Posterior cingulate gyrus (tissue), 11 donors: ENCODE measurements around the gene NOTO.
"Not testable (repeated sequence)": the region's sequence is repeated elsewhere in the genome, so short reads cannot be mapped to it uniquely, and the experiment has no call there.

Source experiments
- DNase-seq, 10 donors: peaks; one replicate each; pipeline versions ENCODE4 v3.0.0 to v3.0.0-alpha.2; 2020 to 2021; ENCODE audit warnings: mixed read lengths in 3 of 10
- intact Hi-C: fragments of 100-400 bp; cut with DNase I; formaldehyde crosslinking; loops from one replicate; pipeline ENCODE4 v1.15.1; 2023

Gene NOTO

DNA sequence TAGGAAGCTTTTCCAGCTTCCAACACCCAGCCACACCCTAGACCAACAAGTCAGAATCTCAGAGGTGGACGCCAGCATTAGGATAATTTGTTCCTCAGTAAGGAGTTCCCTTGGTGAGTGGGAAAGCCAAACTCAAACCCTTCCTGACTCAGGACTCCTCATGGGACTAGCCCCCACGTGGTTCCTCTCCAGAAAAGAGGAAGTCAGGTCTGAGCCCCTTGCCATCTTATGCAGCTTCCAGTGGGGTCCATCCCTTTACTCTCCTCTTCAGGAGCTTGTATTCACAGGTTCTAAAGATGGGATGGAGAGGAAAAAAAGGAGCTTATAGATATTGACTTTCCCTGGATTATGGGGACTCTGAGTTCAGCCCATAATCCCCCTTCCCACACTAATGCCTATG is 14.8 kb upstream of the NOTO start:
- no peak for DNase-seq
- intact Hi-C loops = no loop called here

DNA sequence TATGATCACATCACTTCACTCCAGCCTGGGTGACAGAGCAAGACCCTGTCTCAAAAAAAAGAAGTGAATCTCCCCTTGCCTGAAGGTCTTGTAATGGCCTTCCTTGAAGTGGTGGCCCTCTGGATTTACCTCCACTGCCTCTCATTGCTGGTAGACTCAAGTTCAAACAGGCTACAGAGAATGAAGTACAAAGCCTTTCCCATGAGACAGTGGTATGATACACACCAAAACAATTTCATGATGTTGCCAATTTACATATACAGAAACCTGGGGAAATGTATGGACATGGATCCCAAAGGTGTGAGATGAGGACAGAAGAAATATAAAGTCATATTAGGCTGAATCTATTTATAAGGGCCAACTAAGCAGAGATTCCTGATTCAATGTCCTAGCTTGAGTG is 4.8 kb upstream of the NOTO start:
- intact Hi-C loops = no loop called here
- DNase-seq = no peak

DNA sequence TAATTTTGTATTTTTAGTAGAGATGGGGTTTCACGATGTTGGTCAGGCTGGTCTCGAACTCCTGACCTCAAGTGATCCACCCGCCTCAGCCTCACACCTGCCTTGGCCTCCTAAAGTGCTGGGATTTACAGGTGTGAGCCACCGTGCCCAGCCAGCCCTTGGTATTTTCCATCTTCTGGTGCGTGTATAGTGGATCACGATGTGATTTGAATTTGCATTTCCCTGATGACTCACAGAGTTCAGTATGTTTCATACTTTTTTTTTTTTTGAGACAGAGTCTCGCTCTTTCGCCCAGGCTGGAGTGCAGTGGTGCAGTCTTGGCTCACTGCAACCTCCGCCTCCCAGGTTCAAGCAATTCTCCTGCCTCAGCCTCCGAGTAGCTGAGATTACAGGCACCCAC is 2.1 kb upstream of the NOTO start:
- DNase-seq, intact Hi-C loops: not testable (repeated sequence)

DNA sequence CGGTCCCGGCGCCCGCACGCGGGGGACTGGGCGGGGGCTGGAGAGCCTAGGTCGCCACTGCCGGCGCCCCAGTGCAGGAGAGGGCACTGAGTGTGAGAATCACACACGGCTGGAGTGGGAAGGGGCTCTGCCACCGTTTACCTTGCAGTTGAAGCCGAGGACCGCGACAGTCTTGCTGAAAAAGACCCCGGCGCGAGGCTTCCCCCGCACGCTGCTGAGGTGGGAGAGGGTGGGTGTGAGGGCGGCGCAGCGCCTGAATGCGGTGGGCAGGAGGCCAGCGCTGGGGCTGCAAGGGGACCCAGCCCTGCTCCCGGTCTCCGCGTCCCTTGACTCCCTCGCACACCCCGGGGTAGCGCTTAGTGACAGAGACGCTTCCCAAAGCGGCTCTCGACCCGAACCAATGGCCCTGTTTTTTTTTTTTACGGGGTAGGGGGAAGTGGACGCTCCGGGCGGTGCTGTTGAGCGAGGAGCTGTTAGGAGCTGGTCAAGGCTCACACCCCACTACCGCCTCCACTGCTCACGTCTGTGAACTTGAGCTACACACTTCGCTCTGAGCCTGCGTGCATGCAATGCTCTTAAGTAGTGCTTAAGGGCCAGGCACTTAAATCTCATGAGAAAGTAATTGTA is 794 bp downstream of the NOTO start:
- intact Hi-C loops = no loop called here
- DNase-seq = no peak

DNA sequence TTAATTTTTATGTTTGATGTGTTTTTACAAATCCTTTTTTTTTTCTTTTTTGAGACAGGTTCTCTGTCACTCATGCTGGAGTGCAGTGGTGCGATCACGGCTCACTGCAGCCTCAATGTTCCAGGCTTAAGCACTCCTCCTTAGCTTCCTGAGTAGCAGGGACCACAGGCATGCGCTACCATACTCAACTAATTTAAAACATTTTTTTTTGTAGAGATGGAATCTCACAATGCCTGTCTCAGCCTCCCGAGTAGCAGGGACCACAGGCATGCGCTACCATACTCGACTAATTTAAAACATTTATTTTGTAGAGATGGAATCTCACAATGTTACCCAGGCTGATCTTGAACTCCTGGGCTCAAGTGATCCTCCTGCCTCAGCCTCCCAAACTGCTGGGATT is 3.2 kb downstream of the NOTO start:
- intact Hi-C loops = no loop called here
- no peak for DNase-seq

DNA sequence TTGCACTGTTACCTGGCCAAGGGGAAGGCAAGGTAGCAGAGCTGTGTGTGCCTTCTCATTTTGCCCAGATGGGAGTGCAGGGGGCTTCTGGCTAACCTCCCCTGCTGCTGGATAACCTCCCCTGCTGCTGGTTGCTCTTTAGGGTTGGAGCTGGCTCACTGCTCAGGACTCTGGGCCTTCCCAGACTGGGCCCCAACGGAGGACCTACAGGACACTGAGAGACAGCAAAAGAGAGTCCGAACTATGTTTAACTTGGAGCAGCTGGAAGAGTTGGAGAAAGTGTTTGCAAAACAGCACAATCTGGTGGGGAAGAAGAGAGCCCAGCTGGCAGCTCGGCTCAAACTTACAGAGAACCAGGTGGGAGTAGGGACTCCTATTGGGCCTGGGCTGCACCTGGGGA is 5.9 kb downstream of the NOTO start:
- no peak for DNase-seq
- intact Hi-C loops = no loop called here

DNA sequence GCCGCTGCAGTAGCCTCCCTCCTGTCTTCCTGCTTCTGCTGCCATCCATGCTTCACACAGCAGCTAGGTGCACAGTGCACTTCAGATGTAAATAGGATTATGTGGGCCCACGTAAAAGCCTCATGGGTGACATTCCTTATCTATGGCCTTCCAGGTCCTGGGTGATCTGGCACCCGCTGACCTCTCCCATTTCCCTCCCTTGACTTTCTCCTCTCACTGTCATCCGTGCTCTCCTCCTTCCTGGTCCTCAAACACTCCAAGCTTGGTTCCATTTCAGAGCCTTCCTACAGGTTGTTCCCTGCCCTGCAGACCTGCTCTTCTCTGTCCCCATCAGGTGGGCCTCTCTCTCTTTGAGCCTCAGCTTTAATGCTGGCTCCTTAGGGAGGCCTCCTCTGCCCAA is 7.6 kb downstream of the NOTO start:
- intact Hi-C loops = no loop called here
- DNase-seq = no peak

DNA sequence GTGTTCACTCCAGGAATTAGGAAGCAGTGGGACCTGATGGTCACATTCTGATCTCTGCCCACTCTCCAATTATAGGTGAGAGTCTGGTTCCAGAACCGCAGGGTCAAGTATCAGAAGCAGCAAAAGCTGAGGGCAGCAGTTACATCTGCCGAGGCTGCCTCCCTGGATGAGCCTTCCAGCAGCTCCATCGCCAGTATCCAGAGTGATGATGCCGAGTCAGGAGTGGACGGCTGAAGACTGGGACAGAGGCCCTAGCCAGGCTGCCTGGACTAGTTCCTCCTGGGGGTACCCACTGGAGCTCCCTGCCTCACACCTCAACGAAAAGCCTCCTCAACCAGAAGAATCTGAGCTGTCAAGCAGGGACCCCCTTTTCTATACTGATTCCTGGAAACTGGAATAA is 8.3 kb downstream of the NOTO start:
- intact Hi-C loops = no loop called here
- no peak for DNase-seq

DNA sequence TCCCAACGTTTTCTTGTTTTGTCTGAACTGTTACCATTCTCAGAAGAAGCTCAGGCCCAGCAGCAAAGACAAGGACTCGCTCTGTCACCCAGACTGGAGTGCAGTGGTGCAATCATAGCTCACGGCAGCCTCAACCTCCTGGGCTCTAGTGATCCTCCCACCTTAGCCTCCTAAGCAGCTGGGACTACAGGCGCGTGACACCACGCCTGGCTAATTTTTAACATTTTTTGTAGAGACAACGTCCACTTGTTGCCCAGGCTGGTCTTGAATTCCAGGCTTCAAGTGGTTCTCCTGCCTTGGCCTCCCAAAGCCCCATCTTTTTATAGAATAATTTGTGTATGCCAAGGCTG is 9.7 kb downstream of the NOTO start:
- peak in 1 of 10 donors; percentile 22 for DNase-seq
- intact Hi-C loops = no loop called here

DNA sequence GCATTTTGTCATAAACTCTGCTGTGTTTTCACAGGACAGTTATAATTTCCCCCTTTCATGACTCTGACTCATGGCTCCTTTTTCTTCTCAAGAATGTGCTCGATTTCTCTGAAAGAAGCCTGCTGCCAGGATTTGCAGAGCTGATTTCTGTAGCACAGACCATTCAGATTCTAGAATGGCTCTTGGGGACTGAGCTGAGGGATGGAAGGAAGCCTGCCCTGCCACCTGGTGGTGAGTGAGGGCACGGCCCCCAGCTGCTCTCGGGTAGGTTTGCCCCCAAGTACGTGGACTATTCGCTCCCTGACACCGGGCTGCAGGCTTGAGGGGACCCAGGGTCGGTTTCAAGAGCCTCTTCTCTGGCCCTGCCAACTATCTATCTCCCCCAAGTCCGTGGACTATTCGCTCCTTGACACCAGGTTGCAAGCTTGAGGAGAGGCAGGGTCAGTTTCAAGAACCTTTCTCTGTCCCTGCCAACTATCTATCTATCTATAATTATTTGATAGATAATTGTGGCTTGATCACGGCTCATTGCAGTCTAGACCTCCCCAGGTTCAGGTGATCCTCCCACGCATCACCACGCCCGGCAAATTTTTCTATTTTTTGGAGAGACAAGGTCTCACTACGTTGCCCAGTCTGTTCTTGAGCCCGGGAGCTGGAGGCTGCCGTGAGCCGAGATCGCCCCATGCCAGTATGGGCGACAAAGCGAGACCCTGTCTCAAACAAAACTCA is 10.2 kb downstream of the NOTO start:
- intact Hi-C loops = no loop called here
- peak; percentile 36 to 95 (median 70) for DNase-seq

DNA sequence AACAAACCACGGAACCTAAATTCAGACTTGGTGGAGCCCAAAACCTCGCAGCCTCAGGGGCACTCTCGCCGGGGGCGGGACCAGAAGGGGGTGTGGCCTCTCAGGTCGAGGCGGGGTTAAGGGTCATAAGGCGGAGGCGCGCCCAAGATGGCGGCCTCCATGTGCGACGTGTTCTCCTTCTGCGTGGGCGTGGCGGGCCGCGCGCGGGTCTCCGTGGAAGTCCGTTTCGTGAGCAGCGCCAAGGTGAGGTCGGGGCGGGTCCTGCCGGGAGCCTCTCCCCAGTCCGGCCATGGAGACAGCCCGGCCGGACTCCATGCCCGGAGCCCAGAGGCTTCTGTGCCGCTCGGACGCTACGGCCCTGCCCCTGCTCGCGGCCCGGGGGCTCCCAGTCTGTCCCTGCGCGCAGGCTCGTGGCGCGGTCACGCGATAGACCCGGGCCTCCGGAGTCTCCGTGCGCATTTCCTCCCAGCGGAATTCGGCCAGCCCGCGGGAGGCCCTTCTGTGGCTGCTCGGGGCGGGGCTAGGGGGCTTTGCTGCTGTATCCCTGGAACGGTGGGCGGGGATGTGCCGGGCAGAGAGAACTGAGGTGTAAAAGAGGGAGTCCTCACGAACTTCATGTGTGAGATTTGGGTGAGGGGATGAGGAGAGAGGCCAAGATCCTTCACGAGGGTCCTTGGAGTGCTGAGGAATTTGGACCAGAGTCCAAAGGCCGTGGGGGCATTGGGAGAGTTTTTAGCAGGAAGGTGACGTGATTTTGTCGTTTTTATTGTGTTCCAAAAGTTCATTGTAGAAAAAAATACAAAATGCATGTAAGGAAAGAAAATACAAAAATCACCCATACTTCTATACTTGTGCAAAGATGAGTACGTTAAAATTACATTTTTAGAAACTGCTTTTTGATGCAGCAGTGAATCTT is 12.0 kb downstream of the NOTO start, which contains the start of gene SMYD5:
SMYD5 (plus strand) TSS at position 126 of the 916 bp plus-strand sequence; CDS start at position 148, 22 bp downstream.
- intact Hi-C loops = loop anchor here (2.0 kb wide), 1 partner anchor 18 kb away; the partner anchor contains the start of gene PRADC1
- peak; percentile 73 to 97 (median 82) for DNase-seq

DNA sequence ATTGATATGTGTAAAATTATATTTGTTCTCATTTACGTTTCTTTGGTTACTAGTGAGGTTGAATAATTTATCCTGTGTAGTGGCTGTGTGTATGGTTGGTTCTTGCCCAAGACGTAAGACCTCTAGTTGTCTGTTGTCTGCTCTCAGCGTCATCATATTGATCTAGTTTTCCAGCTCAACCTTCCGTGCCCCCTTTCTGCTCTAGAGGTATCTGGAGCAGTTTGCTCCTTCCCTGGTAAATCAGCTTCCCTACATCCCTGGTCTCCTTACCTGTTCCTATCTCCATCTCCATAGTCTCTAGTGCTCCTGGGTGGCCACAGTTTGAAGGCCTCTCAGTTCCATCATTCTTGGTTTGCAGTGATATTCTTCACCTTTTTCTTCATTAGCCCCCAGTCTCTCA is 12.9 kb downstream of the NOTO start:
- DNase-seq = no peak
- intact Hi-C loops = loop anchor here (2.0 kb wide), 1 partner anchor 18 kb away; the partner anchor contains the start of gene PRADC1

DNA sequence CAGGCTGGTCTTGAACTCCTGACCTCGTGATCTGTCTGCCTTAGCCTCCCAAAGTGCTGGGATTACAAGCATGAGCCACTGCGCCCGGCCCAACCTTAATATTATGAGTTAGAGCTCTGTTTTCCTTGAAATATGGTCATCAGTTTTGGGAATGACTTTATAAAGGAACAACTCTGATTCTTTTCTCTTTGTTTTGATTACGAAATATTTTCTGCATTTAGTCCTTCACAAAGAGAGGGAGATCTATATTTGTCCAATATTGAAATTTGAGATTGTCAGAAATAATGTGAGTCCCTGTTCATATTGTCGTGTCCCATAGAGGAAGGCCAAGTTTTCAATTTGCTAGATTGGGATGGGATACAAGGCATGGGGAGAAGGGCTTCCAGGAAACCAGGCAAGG is 14.8 kb downstream of the NOTO start:
- intact Hi-C loops = no loop called here
- DNase-seq = no peak

DNA sequence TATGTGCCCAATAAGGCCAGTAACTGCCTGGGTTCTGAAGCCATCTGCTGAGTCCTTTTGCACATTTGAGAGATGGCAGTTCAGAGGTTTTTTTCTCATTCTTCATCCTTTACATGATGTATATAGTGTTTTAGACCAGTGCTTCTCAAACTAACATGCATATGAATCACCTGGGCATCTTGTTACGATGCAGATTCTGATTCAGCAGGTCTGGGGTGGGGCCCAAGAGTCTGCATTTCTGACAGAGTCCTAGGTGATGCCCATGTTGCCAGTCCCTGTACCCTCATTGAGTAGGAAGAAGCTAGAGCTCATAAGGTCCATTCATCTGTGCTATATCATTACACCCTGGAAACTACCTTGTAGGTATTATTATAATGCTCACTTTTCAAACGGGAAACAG is 15.5 kb downstream of the NOTO start:
- no peak for DNase-seq
- intact Hi-C loops = no loop called here

DNA sequence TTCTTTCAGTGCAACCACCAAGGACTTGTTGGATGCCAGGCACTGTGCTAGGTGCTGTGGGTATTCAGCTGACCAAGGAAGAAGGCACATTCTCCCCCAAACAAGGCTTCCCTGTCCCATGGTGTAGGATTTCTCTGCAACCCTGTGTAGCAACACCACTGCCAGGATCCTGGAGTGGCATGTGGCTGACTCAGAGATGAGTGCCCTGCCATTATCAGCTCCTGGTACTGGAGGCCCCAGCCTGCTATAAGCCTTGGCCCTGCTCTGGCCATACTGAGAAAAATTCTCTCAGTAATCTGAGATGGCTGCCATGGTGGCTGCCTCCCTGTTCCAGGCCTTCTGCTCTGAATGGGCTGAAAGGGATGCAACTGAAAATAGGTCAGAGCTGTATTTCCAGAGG is 15.9 kb downstream of the NOTO start:
- intact Hi-C loops = no loop called here
- DNase-seq = peak in 1 of 10 donors; percentile 30

DNA sequence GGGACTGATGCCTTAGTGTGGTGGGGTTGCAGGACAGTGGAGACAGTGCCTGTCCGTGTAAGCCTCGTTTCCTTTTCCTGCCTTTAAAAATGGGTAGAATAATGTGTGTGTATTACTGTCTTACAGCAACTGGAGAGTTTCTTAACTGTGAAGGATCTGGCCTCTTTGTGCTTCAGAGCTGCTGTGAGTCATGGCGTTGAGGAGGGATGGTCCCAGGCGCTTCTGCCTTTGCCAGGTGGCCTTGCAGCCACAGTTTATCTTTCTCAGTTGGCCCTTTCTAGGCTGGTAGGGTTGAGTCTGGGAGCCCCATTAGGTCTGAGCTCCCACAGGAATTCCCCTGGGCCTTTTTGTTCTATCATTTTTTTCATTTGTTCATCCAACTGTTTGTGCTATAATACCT is 21.4 kb downstream of the NOTO start:
- intact Hi-C loops = no loop called here
- peak in 1 of 10 donors; percentile 27 for DNase-seq

DNA sequence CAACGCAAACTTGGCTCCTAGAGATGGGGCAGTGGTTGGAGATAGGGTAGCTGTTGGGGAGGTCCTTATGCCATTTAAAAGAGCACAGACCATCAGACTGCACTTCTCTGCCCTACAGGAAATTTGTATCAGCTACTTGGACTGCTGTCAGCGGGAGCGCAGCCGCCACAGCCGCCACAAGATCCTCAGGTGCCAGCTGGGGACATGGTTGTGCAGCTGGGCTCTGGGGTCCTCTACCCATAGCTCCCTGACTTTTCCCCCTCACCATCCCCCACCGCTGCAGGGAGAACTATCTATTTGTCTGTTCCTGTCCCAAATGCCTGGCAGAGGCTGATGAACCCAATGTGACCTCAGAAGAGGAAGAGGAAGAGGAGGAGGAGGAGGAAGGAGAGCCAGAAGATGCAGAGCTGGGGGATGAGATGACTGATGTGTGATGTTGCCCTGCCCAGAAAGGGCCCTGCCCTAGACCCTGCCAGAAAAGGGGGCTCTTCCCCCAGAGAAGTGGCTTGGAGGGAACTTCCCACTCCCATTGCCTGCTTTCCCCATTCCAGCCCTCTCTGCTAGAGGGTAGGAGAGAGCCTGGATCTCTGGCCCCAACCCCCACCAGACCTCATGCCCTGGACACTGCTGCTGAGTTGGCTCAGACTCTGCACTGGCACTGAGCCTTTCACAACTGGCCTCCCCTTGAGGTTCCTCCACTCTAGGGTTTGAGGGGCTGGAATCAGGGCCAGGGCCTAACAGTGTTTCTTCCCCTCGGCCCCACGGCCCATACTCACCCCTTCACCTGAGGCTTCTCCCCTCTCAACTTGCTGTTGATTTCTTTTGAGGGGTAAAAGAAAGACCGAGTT is 23.4 kb downstream of the NOTO start:
- intact Hi-C loops = no loop called here
- DNase-seq = peak in 1 of 10 donors; percentile 37

DNA sequence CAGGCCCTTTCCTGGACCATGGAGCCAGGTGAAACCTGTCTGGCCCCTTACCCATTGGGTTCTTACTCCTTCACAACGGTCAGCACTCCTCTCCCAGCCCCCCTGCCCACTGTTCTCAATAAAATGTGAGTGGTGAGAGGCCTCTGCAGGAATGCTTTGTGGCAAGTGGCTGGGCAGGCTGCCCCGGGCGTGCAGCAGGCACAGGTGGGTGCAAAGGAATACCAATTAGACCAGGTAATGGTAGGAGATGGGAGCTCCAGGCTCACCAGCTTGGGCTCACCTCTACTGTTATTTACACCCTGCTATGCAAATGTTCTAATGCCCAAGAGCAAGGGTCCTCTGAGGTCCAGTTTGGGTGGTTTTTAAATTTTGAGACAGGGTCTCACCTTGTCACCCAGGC is 24.7 kb downstream of the NOTO start:
- intact Hi-C loops = no loop called here
- DNase-seq = peak in 1 of 10 donors; percentile 12

DNA sequence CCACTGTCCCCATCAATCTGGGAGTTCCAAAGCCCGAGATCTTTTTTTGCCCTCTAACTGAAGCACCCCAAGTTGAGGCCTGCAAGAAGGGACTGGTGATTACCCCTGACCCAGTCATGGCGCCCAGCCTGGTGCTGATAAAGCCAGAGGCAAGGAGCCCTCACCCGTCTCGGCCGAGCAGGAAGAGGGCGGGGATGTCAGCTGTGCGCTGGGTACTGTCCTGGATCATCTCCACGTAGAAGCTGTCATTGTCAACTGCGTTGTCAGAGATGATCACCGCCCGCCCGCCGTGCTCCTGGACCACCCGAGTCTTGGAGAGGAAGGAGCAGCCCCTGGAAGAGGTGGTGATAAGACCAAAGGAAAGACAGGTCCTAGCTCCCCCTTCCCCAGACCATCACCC is 26.3 kb downstream of the NOTO start:
- intact Hi-C loops = no loop called here
- peak in 1 of 10 donors; percentile 64 for DNase-seq
